Activated CD4-positive, alpha-beta T cell treated with anti-CD3 and anti-CD28 coated beads, Interleukin-2, amount 50 U/mL, for 4 hours (primary cell): ENCODE measurements around the gene XPO6.

ENCODE experiments used
- DNase-seq, 2 experiments: peaks; one replicate each; pipeline ENCODE4 v3.0.0-alpha.2; 2020

XPO6 gene

GRCh38 chr16:28086186-28087139 is 125.3 kb downstream of the XPO6 start:
- DNase-seq: no peak

GRCh38 chr16:28085389-28086171 is 126.2 kb downstream of the XPO6 start:
- DNase-seq: no peak

GRCh38 chr16:28084209-28084608 is 127.6 kb downstream of the XPO6 start:
- no peak for DNase-seq

GRCh38 chr16:28082624-28083023 is 129.1 kb downstream of the XPO6 start:
- DNase-seq: no peak

GRCh38 chr16:28081391-28081968 is 130.3 kb downstream of the XPO6 start:
- no peak for DNase-seq

- no peak for DNase-seq
These were observed 133.5 kb downstream of the XPO6 start for GRCh38 chr16:28078261-28078660.

GRCh38 chr16:28073836-28074235 is 137.9 kb downstream of the XPO6 start:
- DNase-seq: no peak

- no peak for DNase-seq
These were observed 139.7 kb downstream of the XPO6 start for GRCh38 chr16:28072087-28072486.

GRCh38 chr16:28069971-28070794 is 141.6 kb downstream of the XPO6 start:
- no peak for DNase-seq

GRCh38 chr16:28068976-28069375 is 142.8 kb downstream of the XPO6 start:
- no peak for DNase-seq

GRCh38 chr16:28067604-28068379 is 144.0 kb downstream of the XPO6 start:
- no peak for DNase-seq

- no peak for DNase-seq
These were observed 147.0 kb downstream of the XPO6 start for GRCh38 chr16:28064706-28065249.

- no peak for DNase-seq
These were observed 147.6 kb downstream of the XPO6 start for GRCh38 chr16:28064150-28064549.

GRCh38 chr16:28063591-28064061 is 148.1 kb downstream of the XPO6 start, which contains the start of gene GSG1L:
GSG1L (minus strand) TSS chr16:28063714; CDS start chr16:28063424, 290 bp downstream.
- DNase-seq: no peak

GRCh38 chr16:28062847-28063521 is 148.8 kb downstream of the XPO6 start:
- DNase-seq: no peak

- DNase-seq: no peak
These were observed 149.4 kb downstream of the XPO6 start for GRCh38 chr16:28062261-28062846.

- DNase-seq: no peak
These were observed 150.2 kb downstream of the XPO6 start for GRCh38 chr16:28061352-28062101.

- DNase-seq: no peak
These were observed 151.8 kb downstream of the XPO6 start for GRCh38 chr16:28059841-28060575.
